HG02852 (cell line): Measurements from ENCODE around the gene TRIP4.
"Not testable (repeated sequence)": the region's sequence is repeated elsewhere in the genome, so short reads cannot be mapped to it uniquely, and the experiment has no call there.

ENCODE experiments used
- ATAC-seq: cut with Tn5 transposase; IDR thresholded peaks from one replicate; pipeline ENCODE4 v1.9.1; 2021; ENCODE audit warnings: mild to moderate bottlenecking, moderate library complexity; ENCODE audit not compliant: unreplicated experiment

TRIP4 gene

DNA sequence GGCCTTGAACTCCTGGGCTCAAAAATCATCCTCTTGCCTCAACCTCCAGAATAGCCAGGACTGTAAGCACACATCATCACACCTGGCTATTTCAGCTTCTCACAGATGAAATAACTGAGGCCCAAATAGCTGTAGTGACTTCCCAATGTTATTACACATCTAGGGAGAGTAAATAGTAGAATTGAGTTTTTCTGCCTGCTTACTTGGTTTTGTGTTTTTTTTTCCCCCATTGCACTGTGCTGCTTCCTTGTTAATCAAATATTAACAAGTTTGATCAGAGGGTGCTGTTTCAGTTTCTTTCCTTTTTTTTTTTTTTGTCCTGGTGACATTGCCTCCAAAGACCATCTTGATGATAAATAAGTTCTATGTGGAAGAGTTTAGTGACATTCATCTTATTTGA lies 96.1 kb downstream of the TRIP4 start:
- no peak for ATAC-seq

DNA sequence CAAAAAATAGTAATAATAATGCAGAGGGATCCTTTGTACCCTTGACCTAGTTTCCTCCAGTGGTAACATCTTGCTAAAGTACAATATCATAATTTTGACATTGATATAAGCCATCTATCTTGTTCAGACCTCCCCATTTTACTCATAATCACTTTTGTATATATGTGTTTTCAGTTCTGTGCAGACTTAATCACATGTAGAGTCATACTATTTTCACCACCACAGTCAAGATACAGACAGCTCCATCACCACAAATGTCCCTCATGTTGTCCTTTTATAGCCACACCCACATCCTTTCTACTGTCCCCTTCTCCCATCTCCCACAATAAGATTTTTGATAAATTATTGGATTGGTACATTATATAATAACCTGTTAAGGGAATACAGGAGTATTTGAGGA lies 98.2 kb downstream of the TRIP4 start:
- no peak for ATAC-seq

DNA sequence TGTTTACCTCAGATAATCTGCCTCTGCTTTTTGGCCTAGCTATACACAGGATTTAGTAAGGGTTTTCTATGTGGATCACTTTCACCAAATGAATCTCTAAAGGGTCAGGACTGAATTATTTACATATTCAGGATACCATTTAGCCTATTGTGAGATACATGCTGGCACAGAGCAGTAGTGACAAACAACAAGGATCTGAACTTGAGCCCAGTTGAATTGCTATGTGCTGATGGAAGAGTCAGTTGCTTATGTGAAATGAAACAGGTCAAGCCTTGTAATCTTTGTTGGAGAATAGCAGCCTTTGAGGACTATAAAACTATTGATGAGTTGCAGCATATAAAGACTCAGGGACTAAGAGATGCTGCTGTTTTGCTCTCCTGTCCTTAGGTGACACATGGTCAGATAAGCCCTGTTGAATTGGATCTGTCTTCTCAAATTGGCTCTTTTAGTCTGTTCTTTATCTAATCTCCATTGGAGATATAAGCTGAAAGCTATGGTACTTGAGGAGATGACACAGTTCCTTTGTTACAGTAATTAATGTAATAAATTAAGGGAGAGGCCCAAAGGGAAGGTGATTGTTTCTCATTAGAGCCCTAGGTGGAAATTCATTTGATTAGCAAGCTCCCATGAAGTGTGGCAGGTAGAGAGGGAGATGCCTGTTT lies 103.1 kb downstream of the TRIP4 start:
- ATAC-seq: no peak

DNA sequence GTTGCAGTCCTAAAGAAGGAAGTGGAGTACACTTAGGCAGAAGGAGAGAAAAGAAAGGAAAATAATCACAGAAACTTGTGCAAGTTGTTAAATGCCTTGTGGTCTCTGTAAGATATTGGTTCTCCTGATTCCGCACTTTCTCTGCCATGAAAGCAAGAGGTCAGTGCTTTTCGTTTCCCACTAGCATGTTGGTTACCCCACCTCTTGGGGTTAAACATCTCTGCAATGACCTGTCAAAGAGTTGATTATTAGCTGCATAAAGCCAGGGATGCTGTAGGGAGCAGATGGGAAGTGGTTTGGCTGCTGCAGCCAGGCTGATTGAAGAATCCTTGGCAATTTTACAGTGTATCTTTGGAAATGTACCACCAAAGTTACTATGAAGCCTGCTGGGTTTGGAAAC lies 106.0 kb downstream of the TRIP4 start:
- no peak for ATAC-seq

GRCh38 chr15:64495968-64496367 lies 108.3 kb downstream of the TRIP4 start:
- ATAC-seq: not testable (repeated sequence)

DNA sequence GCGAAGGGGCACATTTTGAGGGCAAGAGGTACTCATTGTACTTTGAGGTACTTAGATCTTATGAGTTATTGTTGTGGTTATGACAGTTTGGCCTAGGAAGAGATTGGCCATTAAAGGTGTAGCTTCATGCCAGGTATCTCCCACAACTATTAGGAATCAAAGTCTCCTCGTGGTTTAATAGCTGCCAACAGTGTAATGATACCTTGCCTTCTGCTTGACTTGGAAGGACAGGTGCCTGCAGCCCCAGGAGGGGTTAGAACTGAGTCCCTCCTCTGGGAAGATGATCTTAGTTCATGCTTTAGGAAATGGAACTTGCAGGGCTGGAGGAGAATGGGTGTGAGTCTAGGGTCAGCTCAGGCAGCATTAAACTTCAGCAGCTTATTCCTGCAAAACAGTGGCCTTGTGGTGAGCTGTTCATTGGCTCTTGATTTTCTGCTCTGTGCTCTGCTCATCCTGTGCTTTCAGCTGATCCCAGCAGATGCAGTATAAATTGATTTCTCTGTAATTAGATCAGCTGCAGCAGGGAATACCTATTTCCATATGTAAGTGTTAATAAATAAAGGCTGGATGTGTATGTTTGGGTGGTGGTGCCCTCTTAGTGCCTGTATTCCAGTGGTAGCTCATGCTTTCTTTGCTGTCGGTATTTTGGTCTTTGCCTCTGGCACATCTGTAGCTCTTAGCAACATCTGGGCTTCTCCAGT lies 113.2 kb downstream of the TRIP4 start:
- ATAC-seq: no peak

- ATAC-seq: no peak
Observed at GRCh38 chr15:64501396-64501715, 113.7 kb downstream of the TRIP4 start.

GRCh38 chr15:64502151-64502550 lies 114.5 kb downstream of the TRIP4 start:
- no peak for ATAC-seq

DNA sequence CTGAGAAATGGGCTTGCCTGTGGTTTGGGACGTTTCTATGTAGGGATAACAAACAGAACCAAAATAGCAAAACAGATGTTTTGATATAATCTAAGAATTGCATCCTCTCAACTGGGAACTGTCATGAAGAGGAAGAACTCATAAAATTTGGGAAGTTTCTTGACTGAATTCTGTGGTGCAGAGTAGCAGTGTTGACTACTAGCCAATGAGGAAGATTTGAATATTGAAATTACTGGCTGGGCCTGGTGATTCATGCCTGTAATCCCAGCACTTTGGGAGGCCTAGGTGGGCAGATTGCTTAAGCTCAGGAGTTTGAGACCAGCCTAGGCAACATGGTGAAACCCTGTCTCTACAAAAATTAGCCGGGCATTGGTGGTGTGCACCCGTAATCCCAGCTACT lies 114.9 kb downstream of the TRIP4 start:
- ATAC-seq: no peak

- no peak for ATAC-seq
Observed at GRCh38 chr15:64503197-64503596, 115.6 kb downstream of the TRIP4 start.

DNA sequence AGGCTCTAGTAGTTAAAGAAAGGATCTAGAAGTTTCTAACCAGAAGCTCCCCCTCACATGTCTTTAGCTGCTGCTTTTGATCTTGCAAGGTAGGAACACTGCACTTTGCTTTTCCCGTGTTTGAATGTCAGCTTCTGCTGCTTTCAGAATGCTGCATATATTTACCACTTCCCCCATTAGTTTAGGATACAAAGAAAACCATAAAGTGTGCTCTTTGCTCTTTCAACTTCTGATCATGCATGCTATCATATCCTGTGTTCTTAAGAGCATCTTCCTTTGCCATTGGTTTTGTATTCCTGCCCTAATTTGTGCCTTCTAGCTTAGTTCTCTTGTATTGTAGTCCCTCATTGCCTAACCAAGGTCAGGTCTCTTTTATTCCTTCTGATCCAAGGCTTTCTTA lies 116.0 kb downstream of the TRIP4 start:
- no peak for ATAC-seq
